Liver (tissue), 3 donors: ENCODE measurements around the gene MRAP2.

Experiments used
- ATF3 ChIP-seq: IDR thresholded peaks from 2 replicates; pipeline ENCODE4 v1.6.1; 2016; ENCODE audit warnings: antibody characterized with exemption
- CTCF ChIP-seq: fragments of 150-350 bp; IDR thresholded peaks from 2 replicates; pipeline ENCODE4 v1.5.1; 2017; ENCODE audit warnings: improper control_type of control experiment, low read depth, low read length; ENCODE audit not compliant: missing input control
- EGR1 ChIP-seq, 2 donors: IDR thresholded peaks; 2 replicates each; pipeline ENCODE4 v1.6.1; 2016 to 2018; ENCODE audit warnings: antibody characterized with exemption in 2 of 2, low read depth in 2 of 2
- FOXA1 ChIP-seq: IDR thresholded peaks from 2 replicates; pipeline ENCODE4 v1.6.1; 2016; ENCODE audit warnings: antibody characterized with exemption
- GABPA ChIP-seq, 2 donors: IDR thresholded peaks in 1 of 2; conservative IDR thresholded peaks in 1 of 2; 2 replicates each; pipeline ENCODE4 v1.6.1; 2016; ENCODE audit warnings: antibody characterized with exemption in 2 of 2, mild to moderate bottlenecking in 1 of 2, moderate library complexity in 1 of 2
- MAX ChIP-seq: IDR thresholded peaks from 2 replicates; pipeline ENCODE4 v1.6.1; 2016; ENCODE audit warnings: antibody characterized with exemption
- RAD21 ChIP-seq, 2 donors: IDR thresholded peaks; 2 replicates each; pipeline ENCODE4 v1.6.1; 2016; ENCODE audit warnings: antibody characterized with exemption in 2 of 2, mild to moderate bottlenecking in 2 of 2
- REST ChIP-seq: IDR thresholded peaks from 2 replicates; pipeline ENCODE4 v1.6.1; 2016; ENCODE audit warnings: antibody characterized with exemption, mild to moderate bottlenecking
- RXRA ChIP-seq, 2 donors: IDR thresholded peaks; 2 replicates each; pipeline ENCODE4 v1.6.1; 2017 to 2018; ENCODE audit warnings: antibody characterized with exemption in 2 of 2, mild to moderate bottlenecking in 1 of 2
- TAF1 ChIP-seq: conservative IDR thresholded peaks from 2 replicates; pipeline ENCODE4 v1.6.1; 2016; ENCODE audit warnings: antibody characterized with exemption, mild to moderate bottlenecking
- donor health status: healthy.
- donor health status: healthy.

- TF ChIP-seq ATF3 (no peak), CTCF (no peak), REST (no peak), EGR1 (IDR thresholded peaks at IDR 0.05; ENCODE audit: low read depth in 2 of 2) (no peak), TAF1 (no peak), MAX (no peak), RAD21 (IDR thresholded peaks at IDR 0.05) (no peak), RXRA (IDR thresholded peaks at IDR 0.05) (no peak), GABPA (IDR thresholded peaks at IDR 0.05 in 1 of 2, conservative IDR thresholded peaks at IDR 0.05 in 1 of 2) (no peak), FOXA1 (no peak)
Observed at GRCh38 chr6:84055647-84056046, 22.1 kb downstream of the MRAP2 start.
